ENCODE data around the gene ZNFX1.

The ZNFX1 gene

DNA sequence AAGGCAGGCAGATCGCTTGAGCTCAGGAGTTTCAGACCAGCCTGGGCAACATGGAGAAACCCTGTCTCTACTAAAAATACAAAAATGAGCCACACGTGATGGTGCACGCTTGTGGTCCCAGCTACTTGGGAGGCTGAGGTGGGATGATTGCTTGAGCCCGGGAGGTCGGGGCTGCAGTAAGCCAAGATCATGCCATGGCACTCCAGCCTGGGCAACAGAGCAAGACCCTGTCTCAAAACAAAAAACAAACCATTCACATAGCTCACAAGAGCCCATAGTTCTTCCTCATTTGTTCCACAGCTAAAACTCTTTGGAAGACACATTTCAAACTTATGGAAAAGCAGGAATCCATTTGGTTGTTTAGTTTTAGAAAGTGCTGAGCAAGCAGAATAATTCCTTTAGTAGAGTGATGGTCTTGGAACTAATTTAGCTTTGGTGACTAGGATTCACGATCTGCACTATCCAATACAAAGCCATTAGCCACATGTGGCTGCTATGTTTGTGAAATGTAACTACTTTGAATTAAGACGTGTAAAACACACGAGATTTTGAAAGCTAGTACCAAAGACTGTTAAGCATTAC lies 4.1 kb downstream of the ZNFX1 start:
- DNase-seq (ENCODE audit: low read depth), result no peak
- no peak overlapping the region for H3K4me3 ChIP-seq (ENCODE audit: low read length)
- TF ChIP-seq, protein P1, sequence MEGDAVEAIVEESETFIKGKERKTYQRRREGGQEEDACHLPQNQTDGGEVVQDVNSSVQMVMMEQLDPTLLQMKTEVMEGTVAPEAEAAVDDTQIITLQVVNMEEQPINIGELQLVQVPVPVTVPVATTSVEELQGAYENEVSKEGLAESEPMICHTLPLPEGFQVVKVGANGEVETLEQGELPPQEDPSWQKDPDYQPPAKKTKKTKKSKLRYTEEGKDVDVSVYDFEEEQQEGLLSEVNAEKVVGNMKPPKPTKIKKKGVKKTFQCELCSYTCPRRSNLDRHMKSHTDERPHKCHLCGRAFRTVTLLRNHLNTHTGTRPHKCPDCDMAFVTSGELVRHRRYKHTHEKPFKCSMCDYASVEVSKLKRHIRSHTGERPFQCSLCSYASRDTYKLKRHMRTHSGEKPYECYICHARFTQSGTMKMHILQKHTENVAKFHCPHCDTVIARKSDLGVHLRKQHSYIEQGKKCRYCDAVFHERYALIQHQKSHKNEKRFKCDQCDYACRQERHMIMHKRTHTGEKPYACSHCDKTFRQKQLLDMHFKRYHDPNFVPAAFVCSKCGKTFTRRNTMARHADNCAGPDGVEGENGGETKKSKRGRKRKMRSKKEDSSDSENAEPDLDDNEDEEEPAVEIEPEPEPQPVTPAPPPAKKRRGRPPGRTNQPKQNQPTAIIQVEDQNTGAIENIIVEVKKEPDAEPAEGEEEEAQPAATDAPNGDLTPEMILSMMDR (IDR thresholded peaks at IDR 0.05; ENCODE audit: insufficient read depth, low read depth, low read length, missing control alignments), result no peak

DNA sequence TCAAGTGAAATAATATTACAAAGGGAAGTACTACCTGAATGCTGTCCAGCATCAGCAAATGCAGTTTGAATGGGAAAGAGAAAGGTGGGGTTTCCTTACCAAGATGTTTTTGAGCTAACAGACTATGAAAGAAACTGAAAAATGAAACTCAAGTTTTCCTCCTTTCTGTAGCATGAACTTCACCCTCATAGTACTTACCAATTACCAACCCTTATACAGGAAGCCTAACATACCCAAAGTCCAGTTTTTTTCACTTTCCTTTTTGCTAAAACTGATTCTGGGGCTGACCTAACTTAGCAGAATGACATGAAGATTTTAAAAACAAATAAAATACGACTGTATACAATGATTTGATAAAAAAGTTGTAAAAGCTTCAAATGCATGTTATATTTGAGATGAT lies 5.2 kb downstream of the ZNFX1 start:
- no peak overlapping the region for H3K4me3 ChIP-seq (ENCODE audit: low read length)
- DNase-seq (ENCODE audit: low read depth), result no peak
- TF ChIP-seq, protein P1 (IDR thresholded peaks at IDR 0.05; ENCODE audit: insufficient read depth, low read depth, low read length, missing control alignments), result no peak

DNA sequence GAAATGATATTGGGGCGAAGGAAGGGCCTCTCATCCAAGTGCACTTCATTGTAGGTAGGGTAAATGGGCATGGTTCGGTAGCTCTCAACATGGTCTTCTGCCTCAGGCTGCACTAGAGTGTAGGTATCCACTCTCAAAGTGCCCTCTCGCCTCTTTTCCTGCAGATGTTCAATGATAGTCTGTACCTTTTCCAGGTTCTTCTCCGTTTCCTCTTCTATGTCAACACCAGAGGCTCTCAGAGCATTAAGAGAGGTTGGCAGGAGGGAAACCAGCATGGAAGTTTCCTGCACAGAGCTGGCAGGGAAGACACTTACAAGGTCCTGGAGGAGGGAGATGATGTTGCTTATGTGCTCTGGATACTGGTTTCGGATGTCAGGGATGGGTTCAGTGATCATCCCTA lies 7.1 kb downstream of the ZNFX1 start:
- DNase-seq (ENCODE audit: low read depth), result no peak
- TF ChIP-seq, protein P1 (IDR thresholded peaks at IDR 0.05; ENCODE audit: insufficient read depth, low read depth, low read length, missing control alignments), result no peak

DNA sequence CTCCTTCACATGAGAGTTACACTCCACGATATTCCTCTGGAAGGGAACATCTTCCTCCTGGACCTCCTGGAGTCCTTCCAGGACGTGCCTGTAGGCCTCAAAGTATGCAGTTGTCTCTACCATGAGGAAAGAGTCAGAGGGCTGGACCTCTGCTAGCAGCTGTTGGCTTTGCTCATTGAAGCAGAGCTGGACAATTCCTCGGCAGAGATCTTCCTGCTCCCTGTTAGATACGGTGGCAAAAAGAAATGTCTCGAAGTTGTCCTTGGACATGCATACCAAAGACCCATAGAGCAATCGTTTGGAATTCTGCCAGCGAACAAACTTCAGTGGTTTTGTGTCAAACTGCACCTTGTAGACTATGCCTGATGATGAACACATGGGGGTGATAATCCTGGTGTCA lies 7.7 kb downstream of the ZNFX1 start:
- DNase-seq (ENCODE audit: low read depth), result no peak
- no peak overlapping the region for H3K4me3 ChIP-seq (ENCODE audit: low read length)

More for the DNA sequence above, 7.1 kb downstream of the ZNFX1 start:
- H3K4me3 ChIP-seq (ENCODE audit: low read length), result no peak overlapping the region

DNA sequence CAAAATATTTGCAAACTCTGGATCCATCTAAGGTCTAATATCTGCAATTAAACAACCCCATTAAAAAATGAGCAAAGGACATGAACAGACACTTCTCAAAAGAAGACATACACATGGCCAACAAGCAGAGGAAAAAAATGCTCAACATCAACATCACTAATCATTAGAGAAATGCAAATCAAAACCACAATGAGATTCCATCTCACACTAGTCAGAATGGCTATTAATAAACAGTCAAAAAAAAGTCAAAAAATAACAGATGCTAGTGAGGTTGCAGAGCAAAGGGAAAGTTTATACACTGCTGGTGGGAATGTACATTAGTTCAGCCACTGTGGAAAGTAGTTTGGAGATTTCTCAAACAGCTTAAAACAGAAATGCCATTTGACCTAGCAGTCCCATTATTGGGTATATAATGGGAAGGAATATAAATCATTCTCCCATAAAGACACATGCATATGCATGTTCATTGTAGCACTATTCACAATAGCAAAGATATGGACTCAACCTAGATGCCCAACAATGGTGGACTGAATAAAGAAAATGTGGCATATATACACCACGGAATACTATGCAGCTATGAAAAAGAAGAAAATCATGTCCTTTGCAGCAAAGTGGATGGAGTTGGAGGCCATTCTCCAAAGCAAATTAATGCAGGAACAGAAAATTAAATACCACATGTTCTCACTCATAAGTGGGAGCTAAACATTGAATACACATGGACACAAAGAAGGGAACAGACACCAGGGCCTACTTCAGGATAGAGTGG lies 9.1 kb downstream of the ZNFX1 start:
- H3K4me3 ChIP-seq (ENCODE audit: low read length), result no peak overlapping the region
- no peak for DNase-seq (ENCODE audit: low read depth)
- TF ChIP-seq, protein P1 (IDR thresholded peaks at IDR 0.05; ENCODE audit: insufficient read depth, low read depth, low read length, missing control alignments), result no peak

More for the DNA sequence above, 7.7 kb downstream of the ZNFX1 start:
- TF ChIP-seq, protein P1 (IDR thresholded peaks at IDR 0.05; ENCODE audit: insufficient read depth, low read depth, low read length, missing control alignments), result no peak

DNA sequence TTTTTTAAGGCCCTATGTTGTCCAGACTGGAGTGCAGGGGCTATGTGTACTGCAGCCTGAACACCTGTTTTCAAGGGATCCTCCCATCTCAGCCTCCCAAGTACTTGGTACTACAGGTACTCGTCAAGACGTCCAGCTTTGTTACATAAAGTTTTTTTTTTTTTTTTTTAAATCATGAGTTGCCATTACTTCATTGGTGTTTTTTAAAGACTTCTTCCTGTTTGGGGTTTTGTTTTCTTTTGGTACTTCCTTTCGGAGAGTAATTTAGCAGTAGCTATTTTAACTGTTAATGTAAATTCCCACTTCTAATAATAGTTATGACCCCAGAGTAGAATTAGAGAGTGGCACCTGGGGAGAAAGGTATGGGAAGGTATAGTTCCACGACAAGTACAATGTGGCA lies 10.5 kb downstream of the ZNFX1 start:
- no peak overlapping the region for H3K4me3 ChIP-seq (ENCODE audit: low read length)
- TF ChIP-seq, protein P1 (IDR thresholded peaks at IDR 0.05; ENCODE audit: insufficient read depth, low read depth, low read length, missing control alignments), result no peak
- no peak for DNase-seq (ENCODE audit: low read depth)

Measured in epithelial cell of esophagus (primary cell).